Smooth muscle cell (in vitro differentiated cells): Measurements from ENCODE around the gene BCL10. TPM values are rescaled to one million over a fixed set of nuclear protein-coding genes. Genes with fewer than 3 reads are reported as not detected.

ENCODE experiments used
- DNase-seq: peaks from one replicate; lab custom pipeline; 2025; ENCODE audit not compliant: unreplicated experiment; lab: John Stamatoyannopoulos, UW
- H2AFZ ChIP-seq: fragments of 200-600 bp; sonication (generic); 2 replicates; pipeline ENCODE4 v1.6.0; 2016; ENCODE audit warnings: antibody characterized with exemption, low read depth, mild to moderate bottlenecking
- H3F3A ChIP-seq: fragments of 200-600 bp; sonication (generic); 2 replicates; pipeline ENCODE4 v1.6.0; 2017; ENCODE audit warnings: antibody characterized with exemption, low read depth
- H3K27ac ChIP-seq: fragments of 200-600 bp; sonication (generic); 2 replicates; pipeline ENCODE4 v1.5.1; 2016; ENCODE audit warnings: low read depth, mild to moderate bottlenecking
- H3K27me3 ChIP-seq: fragments of 200-600 bp; sonication (generic); 2 replicates; pipeline ENCODE4 v1.6.1; 2016; ENCODE audit warnings: low read depth, mild to moderate bottlenecking
- H3K36me3 ChIP-seq: fragments of 200-600 bp; sonication (generic); 2 replicates; pipeline ENCODE4 v1.5.1; 2016; ENCODE audit warnings: low read depth
- H3K4me1 ChIP-seq: fragments of 200-600 bp; sonication (generic); 2 replicates; pipeline ENCODE4 v1.5.1; 2016; ENCODE audit warnings: low read depth
- H3K4me2 ChIP-seq: fragments of 200-600 bp; sonication (generic); 2 replicates; pipeline ENCODE4 v1.6.0; 2016; ENCODE audit warnings: mild to moderate bottlenecking
- H3K4me3 ChIP-seq: fragments of 200-600 bp; sonication (generic); 2 replicates; pipeline ENCODE4 v1.5.1; 2016; ENCODE audit warnings: mild to moderate bottlenecking
- H3K79me2 ChIP-seq: fragments of 200-600 bp; sonication (generic); 2 replicates; pipeline ENCODE4 v1.6.0; 2016; ENCODE audit warnings: low read depth, mild to moderate bottlenecking
- H3K9ac ChIP-seq: fragments of 200-600 bp; sonication (generic); 2 replicates; pipeline ENCODE4 v1.6.0; 2016; ENCODE audit warnings: low read depth
- H3K9me3 ChIP-seq: fragments of 200-600 bp; sonication (generic); replicated peaks from 2 replicates; pipeline ENCODE4 v1.5.1; 2016; ENCODE audit warnings: low read depth
- H4K20me1 ChIP-seq: fragments of 200-600 bp; sonication (generic); 2 replicates; pipeline ENCODE4 v1.6.0; 2016; ENCODE audit warnings: low read depth
- CTCF ChIP-seq: fragments of 200-600 bp; sonication (generic); IDR thresholded peaks from 2 replicates; pipeline ENCODE4 v1.5.1; 2017; ENCODE audit warnings: borderline replicate concordance, mild to moderate bottlenecking, antibody characterized with exemption; ENCODE audit not compliant: insufficient read depth, poor library complexity, severe bottlenecking
- WGBS: methylation state at CpG from one replicate; pipeline ENCODE4 v1.1.7; 2016; ENCODE audit warnings: low lambda C conversion rate; 5-methylcytosine and 5-hydroxymethylcytosine counted together
- polyA plus RNA-seq: library from polyadenylated mRNA; unstranded; fragments of >200 nt; fragmentation: Nextera tagmentation; extraction: Ambion mirVana; gene quantifications from 2 replicates; pipeline ENCODE4 v1.2.1, GENCODE V29; 2016
- total RNA-seq: library from RNA; depleted of rRNA; stranded (reverse); fragments of >200 nt; gene quantifications from 2 replicates; pipeline ENCODE4 v1.2.3, GENCODE V29; 2014

The BCL10 gene
- total and polyA plus RNA-seq, 2 experiments from 2014 or later, result 21.4 to 34.3 TPM

DNA sequence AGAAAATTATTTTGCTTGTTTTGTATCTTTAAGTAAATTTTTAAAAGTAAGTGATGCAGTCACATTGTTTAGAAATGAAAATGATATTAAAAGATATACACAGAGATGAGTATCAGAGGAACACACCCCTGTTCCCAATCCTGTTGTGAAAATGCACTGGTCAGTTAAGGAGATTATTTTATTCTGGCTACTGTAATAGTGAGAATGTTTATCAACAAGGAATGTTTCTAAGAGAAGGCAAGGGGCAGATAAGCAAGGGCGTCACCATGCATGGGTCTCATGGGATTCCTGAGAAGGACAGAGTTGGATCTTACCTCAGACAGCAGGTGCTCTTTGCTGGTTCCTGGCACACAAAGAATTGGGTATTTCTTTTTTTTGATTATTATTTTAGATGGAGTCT lies 38.8 kb downstream of the BCL10 start:
- Histone ChIP-seq H3K4me1 (peaks cover 14% of the 10 kb centered on the region), H2AFZ (no peak overlapping the region), H3F3A (peaks cover 10% of the 10 kb centered on the region), H3K27me3 (no peaks in the 10 kb centered on the region), H3K27ac (no peak overlapping the region), H4K20me1 (no peaks in the 10 kb centered on the region), H3K36me3 (no peaks in the 10 kb centered on the region), H3K4me3 (no peak overlapping the region), H3K9ac (no peak overlapping the region), H3K9me3 (no peaks in the 10 kb centered on the region), H3K4me2 (no peak overlapping the region), H3K79me2 (no peaks in the 10 kb centered on the region)
- WGBS, result 97% methylated on average over 1 of the region's 1 CpG
- TF ChIP-seq CTCF, result no peak
- DNase-seq, result no peak

GRCh38 chr1:85230305-85230977 lies 46.0 kb downstream of the BCL10 start:
- H2AFZ ChIP-seq, result no peak overlapping the region
- no peaks in the 10 kb centered on the region for H3K36me3 ChIP-seq
- H4K20me1 ChIP-seq, result no peaks in the 10 kb centered on the region
- H3K4me3 ChIP-seq, result no peak overlapping the region
- no peak overlapping the region for H3K27ac ChIP-seq
- no peaks in the 10 kb centered on the region for H3K9me3 ChIP-seq
- H3K9ac ChIP-seq, result no peak overlapping the region
- TF ChIP-seq CTCF, result no peak
- H3F3A ChIP-seq, result no peaks in the 10 kb centered on the region
- no peaks in the 10 kb centered on the region for H3K27me3 ChIP-seq
- no peak for DNase-seq
- H3K4me2 ChIP-seq, result no peak overlapping the region
- H3K4me1 ChIP-seq, result peaks cover 12% of the 10 kb centered on the region
- WGBS, result 91% methylated on average over 8 of the region's 8 CpGs
- H3K79me2 ChIP-seq, result no peaks in the 10 kb centered on the region

- Histone ChIP-seq H3K9me3 (no peaks in the 10 kb centered on the region), H3K27me3 (no peaks in the 10 kb centered on the region), H2AFZ (no peak overlapping the region), H3K4me2 (no peak overlapping the region), H3F3A (no peaks in the 10 kb centered on the region), H3K4me3 (no peak overlapping the region), H3K4me1 (peaks cover 20% of the 10 kb centered on the region), H3K9ac (no peak overlapping the region), H3K36me3 (no peaks in the 10 kb centered on the region), H3K27ac (no peak overlapping the region), H4K20me1 (no peaks in the 10 kb centered on the region), H3K79me2 (no peaks in the 10 kb centered on the region)
- TF ChIP-seq CTCF, result no peak
- 94% methylated on average over 6 of the region's 6 CpGs for WGBS
- no peak for DNase-seq
Measured at GRCh38 chr1:85229574-85230097, 46.8 kb downstream of the BCL10 start.

GRCh38 chr1:85228972-85229371 lies 47.5 kb downstream of the BCL10 start:
- no peak for DNase-seq
- Histone ChIP-seq H3F3A (no peaks in the 10 kb centered on the region), H3K4me1 (peaks cover 26% of the 10 kb centered on the region), H3K4me2 (no peak overlapping the region), H3K27ac (no peak overlapping the region), H3K4me3 (no peak overlapping the region), H2AFZ (no peak overlapping the region), H3K9ac (no peak overlapping the region), H4K20me1 (no peaks in the 10 kb centered on the region), H3K27me3 (no peaks in the 10 kb centered on the region), H3K36me3 (no peaks in the 10 kb centered on the region), H3K9me3 (no peaks in the 10 kb centered on the region), H3K79me2 (no peaks in the 10 kb centered on the region)
- TF ChIP-seq CTCF, result no peak
- 57% methylated on average over 1 of the region's 1 CpG for WGBS
